Neural progenitor cell (in vitro differentiated cells): ENCODE results near the gene PTPA.

Source experiments
- EZH2phosphoT487 ChIP-seq: fragments of 200-600 bp; sonication (generic); IDR thresholded peaks from 2 replicates; pipeline ENCODE4 v1.6.1; 2017; ENCODE audit warnings: antibody characterized with exemption
- TF ChIP-seq, protein P1 (sequence below): fragments of 200-600 bp; sonication (generic); IDR thresholded peaks from 2 replicates; pipeline ENCODE4 v1.5.1; 2017; ENCODE audit warnings: antibody characterized with exemption, mild to moderate bottlenecking

- TF ChIP-seq, protein P1, sequence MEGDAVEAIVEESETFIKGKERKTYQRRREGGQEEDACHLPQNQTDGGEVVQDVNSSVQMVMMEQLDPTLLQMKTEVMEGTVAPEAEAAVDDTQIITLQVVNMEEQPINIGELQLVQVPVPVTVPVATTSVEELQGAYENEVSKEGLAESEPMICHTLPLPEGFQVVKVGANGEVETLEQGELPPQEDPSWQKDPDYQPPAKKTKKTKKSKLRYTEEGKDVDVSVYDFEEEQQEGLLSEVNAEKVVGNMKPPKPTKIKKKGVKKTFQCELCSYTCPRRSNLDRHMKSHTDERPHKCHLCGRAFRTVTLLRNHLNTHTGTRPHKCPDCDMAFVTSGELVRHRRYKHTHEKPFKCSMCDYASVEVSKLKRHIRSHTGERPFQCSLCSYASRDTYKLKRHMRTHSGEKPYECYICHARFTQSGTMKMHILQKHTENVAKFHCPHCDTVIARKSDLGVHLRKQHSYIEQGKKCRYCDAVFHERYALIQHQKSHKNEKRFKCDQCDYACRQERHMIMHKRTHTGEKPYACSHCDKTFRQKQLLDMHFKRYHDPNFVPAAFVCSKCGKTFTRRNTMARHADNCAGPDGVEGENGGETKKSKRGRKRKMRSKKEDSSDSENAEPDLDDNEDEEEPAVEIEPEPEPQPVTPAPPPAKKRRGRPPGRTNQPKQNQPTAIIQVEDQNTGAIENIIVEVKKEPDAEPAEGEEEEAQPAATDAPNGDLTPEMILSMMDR, result peak; percentile 27
- TF ChIP-seq EZH2phosphoT487, result no peak
Observed at GRCh38 chr9:129109952-129110739, 1.1 kb upstream of the PTPA start.
